ENCODE measurements around the gene HOXB5.

DNA sequence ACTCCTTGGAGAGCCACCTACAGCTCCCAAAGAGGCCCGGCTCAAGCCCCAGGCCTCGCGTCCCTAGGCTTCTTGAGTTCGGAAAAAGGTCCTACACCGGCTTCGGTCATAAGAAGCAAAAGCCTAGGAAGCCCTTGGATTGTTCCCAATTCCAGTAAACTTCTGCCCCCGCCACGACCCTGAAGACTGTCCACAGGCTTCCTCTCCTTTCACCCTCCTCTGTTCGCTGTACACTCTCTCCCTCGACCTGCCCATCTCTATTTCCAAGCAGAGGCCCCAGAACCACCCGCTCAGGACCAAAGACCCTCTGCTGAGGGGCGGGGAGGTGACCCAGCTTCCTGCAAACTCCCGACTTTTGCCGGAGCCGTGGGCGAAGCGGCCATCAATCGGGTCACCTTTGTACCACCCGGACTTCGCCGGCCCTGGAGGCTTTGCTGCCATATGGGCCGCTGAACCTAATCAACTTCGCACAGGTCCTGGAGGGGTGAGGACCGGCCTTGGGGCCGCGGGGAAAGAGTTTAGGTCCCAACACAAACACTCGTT lies 51.4 kb downstream of the HOXB5 start:
- TF ChIP-seq, protein P1, sequence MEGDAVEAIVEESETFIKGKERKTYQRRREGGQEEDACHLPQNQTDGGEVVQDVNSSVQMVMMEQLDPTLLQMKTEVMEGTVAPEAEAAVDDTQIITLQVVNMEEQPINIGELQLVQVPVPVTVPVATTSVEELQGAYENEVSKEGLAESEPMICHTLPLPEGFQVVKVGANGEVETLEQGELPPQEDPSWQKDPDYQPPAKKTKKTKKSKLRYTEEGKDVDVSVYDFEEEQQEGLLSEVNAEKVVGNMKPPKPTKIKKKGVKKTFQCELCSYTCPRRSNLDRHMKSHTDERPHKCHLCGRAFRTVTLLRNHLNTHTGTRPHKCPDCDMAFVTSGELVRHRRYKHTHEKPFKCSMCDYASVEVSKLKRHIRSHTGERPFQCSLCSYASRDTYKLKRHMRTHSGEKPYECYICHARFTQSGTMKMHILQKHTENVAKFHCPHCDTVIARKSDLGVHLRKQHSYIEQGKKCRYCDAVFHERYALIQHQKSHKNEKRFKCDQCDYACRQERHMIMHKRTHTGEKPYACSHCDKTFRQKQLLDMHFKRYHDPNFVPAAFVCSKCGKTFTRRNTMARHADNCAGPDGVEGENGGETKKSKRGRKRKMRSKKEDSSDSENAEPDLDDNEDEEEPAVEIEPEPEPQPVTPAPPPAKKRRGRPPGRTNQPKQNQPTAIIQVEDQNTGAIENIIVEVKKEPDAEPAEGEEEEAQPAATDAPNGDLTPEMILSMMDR (IDR thresholded peaks at IDR 0.05 in 2 of 3, conservative IDR thresholded peaks at IDR 0.05 in 1 of 3; ENCODE audit: borderline replicate concordance in 1 of 3, insufficient read depth in 1 of 3, low read depth in 2 of 3, low read length in 2 of 3) = no peak
- TF ChIP-seq POLR2A (IDR thresholded peaks at IDR 0.05; ENCODE audit: borderline replicate concordance, extremely low read depth, insufficient read depth, insufficient read length) (no peak), SIN3A (IDR thresholded peaks at IDR 0.05; ENCODE audit: low read depth) (no peak), EZH2 (IDR thresholded peaks at IDR 0.05) (no peak), ELF1 (IDR thresholded peaks at IDR 0.05; ENCODE audit: borderline replicate concordance, low read depth) (no peak), SRF (IDR thresholded peaks at IDR 0.05; ENCODE audit: low read depth) (no peak), TCF7L2 (IDR thresholded peaks at IDR 0.05; ENCODE audit: borderline replicate concordance, extremely low read depth, insufficient read depth, insufficient read length) (no peak)
- TF ChIP-seq, protein P2, sequence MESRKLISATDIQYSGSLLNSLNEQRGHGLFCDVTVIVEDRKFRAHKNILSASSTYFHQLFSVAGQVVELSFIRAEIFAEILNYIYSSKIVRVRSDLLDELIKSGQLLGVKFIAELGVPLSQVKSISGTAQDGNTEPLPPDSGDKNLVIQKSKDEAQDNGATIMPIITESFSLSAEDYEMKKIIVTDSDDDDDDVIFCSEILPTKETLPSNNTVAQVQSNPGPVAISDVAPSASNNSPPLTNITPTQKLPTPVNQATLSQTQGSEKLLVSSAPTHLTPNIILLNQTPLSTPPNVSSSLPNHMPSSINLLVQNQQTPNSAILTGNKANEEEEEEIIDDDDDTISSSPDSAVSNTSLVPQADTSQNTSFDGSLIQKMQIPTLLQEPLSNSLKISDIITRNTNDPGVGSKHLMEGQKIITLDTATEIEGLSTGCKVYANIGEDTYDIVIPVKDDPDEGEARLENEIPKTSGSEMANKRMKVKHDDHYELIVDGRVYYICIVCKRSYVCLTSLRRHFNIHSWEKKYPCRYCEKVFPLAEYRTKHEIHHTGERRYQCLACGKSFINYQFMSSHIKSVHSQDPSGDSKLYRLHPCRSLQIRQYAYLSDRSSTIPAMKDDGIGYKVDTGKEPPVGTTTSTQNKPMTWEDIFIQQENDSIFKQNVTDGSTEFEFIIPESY (IDR thresholded peaks at IDR 0.05; ENCODE audit: extremely low read depth, insufficient replicate concordance, low read length) = no peak

Measured in HCT116 (cell line).